ENCODE measurements around the gene DROSHA. TPM values are rescaled to one million over a fixed set of nuclear protein-coding genes. Genes with fewer than 3 reads are reported as not detected.

The DROSHA gene
- total RNA-seq, 3 donors from 2014 or later: 31.5 to 52.5 (median 50.8) TPM

GRCh38 chr5:31476738-31477141 lies 55.2 kb downstream of the DROSHA start:
- Histone ChIP-seq H3K4me1 (no peaks in the 10 kb centered on the region), H3K27ac (no peak overlapping the region), H3K27me3 (no peaks in the 10 kb centered on the region), H3K9me3 (no peaks in the 10 kb centered on the region), H3K4me3 (no peak overlapping the region), H3K36me3 (peaks cover 5% of the 10 kb centered on the region)
- TF ChIP-seq POLR2AphosphoS5 (IDR thresholded peaks at IDR 0.05) (no peak), POLR2A (IDR thresholded peaks at IDR 0.05) (no peak)
- TF ChIP-seq, protein P1, sequence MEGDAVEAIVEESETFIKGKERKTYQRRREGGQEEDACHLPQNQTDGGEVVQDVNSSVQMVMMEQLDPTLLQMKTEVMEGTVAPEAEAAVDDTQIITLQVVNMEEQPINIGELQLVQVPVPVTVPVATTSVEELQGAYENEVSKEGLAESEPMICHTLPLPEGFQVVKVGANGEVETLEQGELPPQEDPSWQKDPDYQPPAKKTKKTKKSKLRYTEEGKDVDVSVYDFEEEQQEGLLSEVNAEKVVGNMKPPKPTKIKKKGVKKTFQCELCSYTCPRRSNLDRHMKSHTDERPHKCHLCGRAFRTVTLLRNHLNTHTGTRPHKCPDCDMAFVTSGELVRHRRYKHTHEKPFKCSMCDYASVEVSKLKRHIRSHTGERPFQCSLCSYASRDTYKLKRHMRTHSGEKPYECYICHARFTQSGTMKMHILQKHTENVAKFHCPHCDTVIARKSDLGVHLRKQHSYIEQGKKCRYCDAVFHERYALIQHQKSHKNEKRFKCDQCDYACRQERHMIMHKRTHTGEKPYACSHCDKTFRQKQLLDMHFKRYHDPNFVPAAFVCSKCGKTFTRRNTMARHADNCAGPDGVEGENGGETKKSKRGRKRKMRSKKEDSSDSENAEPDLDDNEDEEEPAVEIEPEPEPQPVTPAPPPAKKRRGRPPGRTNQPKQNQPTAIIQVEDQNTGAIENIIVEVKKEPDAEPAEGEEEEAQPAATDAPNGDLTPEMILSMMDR (IDR thresholded peaks at IDR 0.05): no peak
- intact Hi-C loops (cut with DNase I; ENCODE audit: low total_unique reads): no loop called here
- DNase-seq (ENCODE audit: low spot score in 2 of 2): no peak

DNA sequence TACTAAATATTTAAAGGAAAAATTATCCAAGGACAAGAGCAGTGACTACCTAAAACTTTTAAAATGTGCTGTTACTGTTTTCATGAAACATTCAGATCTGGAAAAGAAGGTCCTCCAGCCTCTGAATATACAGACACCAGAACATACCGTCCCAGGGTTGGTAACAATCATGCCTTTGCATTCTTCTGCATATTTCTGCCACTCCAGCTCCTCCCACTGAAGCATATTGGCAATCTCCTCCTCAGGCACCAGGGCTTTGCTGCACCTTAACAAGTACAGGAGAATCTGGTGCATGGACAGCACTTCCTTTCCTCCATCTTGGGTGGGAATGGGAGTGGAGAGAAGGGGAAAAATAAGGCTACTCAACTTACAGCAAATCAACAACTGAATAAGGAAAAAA lies 60.0 kb downstream of the DROSHA start:
- TF ChIP-seq, protein P1 (IDR thresholded peaks at IDR 0.05): no peak
- TF ChIP-seq POLR2AphosphoS5 (IDR thresholded peaks at IDR 0.05) (no peak), POLR2A (IDR thresholded peaks at IDR 0.05) (no peak)
- no peaks in the 10 kb centered on the region for H3K27me3 ChIP-seq
- peaks cover 5% of the 10 kb centered on the region for H3K36me3 ChIP-seq
- no peak overlapping the region for H3K4me3 ChIP-seq
- H3K4me1 ChIP-seq: no peaks in the 10 kb centered on the region
- intact Hi-C loops (cut with DNase I; ENCODE audit: low total_unique reads): no loop called here
- H3K9me3 ChIP-seq: no peaks in the 10 kb centered on the region
- H3K27ac ChIP-seq: no peak overlapping the region
- DNase-seq (ENCODE audit: low spot score in 2 of 2): no peak

- no peaks in the 10 kb centered on the region for H3K4me1 ChIP-seq
- H3K36me3 ChIP-seq: peaks cover 5% of the 10 kb centered on the region
- no peak for DNase-seq (ENCODE audit: low spot score in 2 of 2)
- no peak for TF ChIP-seq POLR2A (IDR thresholded peaks at IDR 0.05)
- no peak for TF ChIP-seq POLR2AphosphoS5 (IDR thresholded peaks at IDR 0.05)
- TF ChIP-seq, protein P1 (IDR thresholded peaks at IDR 0.05): no peak
- H3K27me3 ChIP-seq: no peaks in the 10 kb centered on the region
- H3K4me3 ChIP-seq: no peak overlapping the region
- no peak overlapping the region for H3K27ac ChIP-seq
- intact Hi-C loops (cut with DNase I; ENCODE audit: low total_unique reads): no loop called here
- H3K9me3 ChIP-seq: no peaks in the 10 kb centered on the region
Measured at GRCh38 chr5:31471040-31471439, 60.9 kb downstream of the DROSHA start.

DNA sequence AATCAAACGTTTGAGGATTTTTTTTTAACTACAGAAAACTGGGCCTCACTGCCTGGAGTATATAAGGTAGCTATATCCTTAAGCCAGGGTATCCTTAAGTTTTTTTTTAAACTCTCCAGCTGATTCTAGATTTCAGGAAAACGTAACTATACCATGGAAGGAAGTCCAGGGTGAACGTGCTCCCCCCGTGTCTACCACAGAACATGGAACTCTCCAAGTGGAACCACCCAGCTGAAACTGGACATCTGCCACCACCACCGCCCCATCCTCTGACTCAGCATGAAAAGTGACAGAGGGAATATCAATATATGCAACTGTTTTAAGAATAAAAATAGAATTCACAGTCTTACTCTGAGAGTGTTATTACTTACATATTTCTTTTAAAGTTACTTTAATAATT lies 61.3 kb downstream of the DROSHA start:
- TF ChIP-seq POLR2A (IDR thresholded peaks at IDR 0.05): no peak
- no peak for TF ChIP-seq POLR2AphosphoS5 (IDR thresholded peaks at IDR 0.05)
- TF ChIP-seq, protein P1 (IDR thresholded peaks at IDR 0.05): no peak
- Histone ChIP-seq H3K27ac (no peak overlapping the region), H3K4me1 (no peaks in the 10 kb centered on the region), H3K27me3 (no peaks in the 10 kb centered on the region), H3K9me3 (no peaks in the 10 kb centered on the region), H3K36me3 (peaks cover 3% of the 10 kb centered on the region), H3K4me3 (no peak overlapping the region)
- intact Hi-C loops (cut with DNase I; ENCODE audit: low total_unique reads): no loop called here
- no peak for DNase-seq (ENCODE audit: low spot score in 2 of 2)

DNA sequence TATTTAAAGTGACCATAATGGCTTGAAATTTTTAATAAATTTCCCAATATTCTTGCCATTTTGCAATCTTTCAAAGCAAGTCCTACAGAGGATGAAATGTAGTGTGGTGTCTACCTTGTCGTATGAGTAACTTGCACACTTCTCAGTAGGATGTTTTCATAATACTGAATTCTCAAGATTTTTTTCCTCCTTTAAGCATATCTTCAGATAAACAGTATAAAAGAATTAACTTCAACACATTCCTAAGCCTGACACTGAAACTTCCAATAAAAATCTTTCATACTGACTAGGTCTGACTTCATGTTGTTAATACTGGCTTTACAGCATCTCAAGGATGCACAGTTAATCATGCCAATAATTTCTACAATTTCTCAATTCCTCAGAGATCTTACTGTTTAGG lies 62.0 kb downstream of the DROSHA start:
- H3K4me1 ChIP-seq: no peaks in the 10 kb centered on the region
- no peaks in the 10 kb centered on the region for H3K36me3 ChIP-seq
- H3K27ac ChIP-seq: no peak overlapping the region
- H3K4me3 ChIP-seq: no peak overlapping the region
- H3K9me3 ChIP-seq: no peaks in the 10 kb centered on the region
- no peak for DNase-seq (ENCODE audit: low spot score in 2 of 2)
- H3K27me3 ChIP-seq: no peaks in the 10 kb centered on the region
- intact Hi-C loops (cut with DNase I; ENCODE audit: low total_unique reads): no loop called here
- TF ChIP-seq, protein P1 (IDR thresholded peaks at IDR 0.05): no peak
- TF ChIP-seq POLR2A (IDR thresholded peaks at IDR 0.05) (no peak), POLR2AphosphoS5 (IDR thresholded peaks at IDR 0.05) (no peak)

Data from breast epithelium (tissue), 4 donors.